OCI-LY7 (cell line): ENCODE data around the gene USP48. TPM values are rescaled to one million over a fixed set of nuclear protein-coding genes. Genes with fewer than 3 reads are reported as not detected.

ENCODE experiments used
- BruUV-seq: library from RNA; stranded (reverse); fragments of 400-500 nt; replicated peaks from 2 replicates; lab custom pipeline; 2021; lab: Mats Ljungman, UMichigan
- CTCF ChIA-PET: fragments of 300-600 bp; sonication (Branson Sonifier 250); formaldehyde crosslinking; loops from one replicate; lab custom pipeline; 2022; ENCODE audit warnings: antibody characterized with exemption; ENCODE audit not compliant: unreplicated experiment; lab: Charles Lee
- POLR2A ChIA-PET: fragments of 300-600 bp; sonication (Branson Sonifier 250); formaldehyde crosslinking; loops from one replicate; lab custom pipeline; 2022; ENCODE audit warnings: antibody characterized with exemption; lab: Charles Lee
- DNase-seq: peaks from one replicate; pipeline ENCODE4 v3.0.0-alpha.2; 2015; ENCODE audit warnings: low spot score
- H2AFZ ChIP-seq: fragments of 200-600 bp; sonication (generic), shearing (Covaris generic); 2 replicates; pipeline ENCODE4 v1.6.1; 2014; ENCODE audit warnings: mild to moderate bottlenecking, antibody characterized with exemption, low read length, moderate library complexity
- H3K27ac ChIP-seq: fragments of 200-600 bp; sonication (generic); 2 replicates; pipeline ENCODE4 v1.5.1; 2014; ENCODE audit warnings: mixed run types, low read depth, mild to moderate bottlenecking, moderate library complexity, low read length, inconsistent platforms; ENCODE audit not compliant: poor library complexity, severe bottlenecking
- H3K36me3 ChIP-seq: fragments of 200-600 bp; sonication (generic); 2 replicates; pipeline ENCODE4 v1.6.1; 2014; ENCODE audit warnings: mild to moderate bottlenecking, antibody characterized with exemption, low read length, moderate library complexity, mixed read lengths; ENCODE audit not compliant: insufficient read depth
- H3K4me1 ChIP-seq: fragments of 200-600 bp; sonication (generic); 2 replicates; pipeline ENCODE4 v1.5.1; 2014; ENCODE audit warnings: mild to moderate bottlenecking, low read length; ENCODE audit not compliant: insufficient read depth, poor library complexity, severe bottlenecking
- H3K4me2 ChIP-seq: fragments of 200-600 bp; sonication (generic); 2 replicates; pipeline ENCODE4 v1.6.1; 2014; ENCODE audit warnings: mild to moderate bottlenecking, low read length
- H3K4me3 ChIP-seq: fragments of 200-600 bp; sonication (generic); 2 replicates; pipeline ENCODE4 v1.5.1; 2014; ENCODE audit warnings: mild to moderate bottlenecking, low read depth, low read length; ENCODE audit not compliant: poor library complexity, severe bottlenecking
- H3K79me2 ChIP-seq: fragments of 200-600 bp; sonication (generic); 2 replicates; pipeline ENCODE4 v1.6.1; 2016; ENCODE audit warnings: low read depth, mild to moderate bottlenecking, low read length, moderate library complexity, mixed read lengths; ENCODE audit not compliant: insufficient read depth
- H3K9me2 ChIP-seq: fragments of 200-600 bp; sonication (generic); 2 replicates; pipeline ENCODE4 v1.6.1; 2016; ENCODE audit warnings: mild to moderate bottlenecking, low read length, mixed read lengths; ENCODE audit not compliant: insufficient read depth
- H3K9me3 ChIP-seq: fragments of 200-600 bp; sonication (generic); 2 replicates; pipeline ENCODE4 v1.6.1; 2014; ENCODE audit warnings: mild to moderate bottlenecking, mixed run types, low read length, mixed read lengths
- H4K20me1 ChIP-seq: fragments of 200-600 bp; sonication (generic); 2 replicates; pipeline ENCODE4 v1.6.1; 2014; ENCODE audit warnings: mild to moderate bottlenecking, antibody characterized with exemption, low read length, moderate library complexity, mixed read lengths; ENCODE audit not compliant: insufficient read depth
- CTCF ChIP-seq: fragments of 200-600 bp; sonication (generic); conservative IDR thresholded peaks from 2 replicates; pipeline ENCODE4 v1.5.1; 2014; ENCODE audit warnings: mild to moderate bottlenecking, antibody characterized with exemption, low read length, moderate library complexity, mixed read lengths
- EZH2phosphoT487 ChIP-seq: fragments of 200-600 bp; sonication (generic); IDR thresholded peaks from 2 replicates; pipeline ENCODE4 v1.6.1; 2018; ENCODE audit warnings: low read depth, borderline replicate concordance, mild to moderate bottlenecking, mixed run types, antibody characterized with exemption, low read length, moderate library complexity, mixed read lengths
- intact Hi-C: fragments of 100-400 bp; cut with micrococcal nuclease; formaldehyde crosslinking; loops from one replicate; pipeline ENCODE4 v1.10.0; 2022; ENCODE audit not compliant: unreplicated experiment
- total RNA-seq, 2 experiments: library from RNA; depleted of rRNA in 1 of 2; stranded (reverse); fragments of >200 nt in 1 of 2; shearing (Covaris generic) in 1 of 2; gene quantifications; 2 replicates each; pipeline ENCODE4 v1.2.3, GENCODE V29; 2014 to 2022

USP48 gene
- total RNA-seq, 2 experiments from 2014 or later = 45.0 to 98.3 TPM

- Histone ChIP-seq H3K79me2 (no peaks in the 10 kb centered on the region), H3K9me3 (no peaks in the 10 kb centered on the region), H3K36me3 (no peaks in the 10 kb centered on the region), H3K9me2 (no peaks in the 10 kb centered on the region), H3K4me1 (no peaks in the 10 kb centered on the region), H3K4me2 (no peak within 1 kb of the TSS; the same call in 1 of the 2 replicates), H3K4me3 (no peak within 1 kb of the TSS), H2AFZ (no peak within 1 kb of the TSS), H3K27ac (no peak within 1 kb of the TSS), H4K20me1 (no peaks in the 10 kb centered on the region)
- ChIA-PET POLR2A (no interaction called here), CTCF (no interaction called here)
- TF ChIP-seq EZH2phosphoT487 = no peak
- TF ChIP-seq CTCF = no peak
- no peak for DNase-seq
- intact Hi-C loops = no loop called here
- no TSS peak for BruUV-seq
Observed at GRCh38 chr1:21669258-21670058, 113.5 kb downstream of the USP48 start, which contains the start of gene RAP1GAP. Gene RAP1GAP, minus strand, starts transcription at chr1:21669357. Its CDS starts 49,325 bp downstream, at chr1:21620032.

GRCh38 chr1:21668951-21669257 is 114.0 kb downstream of the USP48 start:
- no peak for DNase-seq
- TF ChIP-seq EZH2phosphoT487 (no peak), CTCF (no peak)
- no peak overlapping the region for H3K27ac ChIP-seq
- H3K9me2 ChIP-seq = no peaks in the 10 kb centered on the region
- H2AFZ ChIP-seq = no peak overlapping the region
- no peaks in the 10 kb centered on the region for H4K20me1 ChIP-seq
- H3K36me3 ChIP-seq = no peaks in the 10 kb centered on the region
- intact Hi-C loops = no loop called here
- POLR2A ChIA-PET = no interaction called here
- no peak overlapping the region for H3K4me3 ChIP-seq
- no TSS peak for BruUV-seq
- no peaks in the 10 kb centered on the region for H3K4me1 ChIP-seq
- H3K79me2 ChIP-seq = no peaks in the 10 kb centered on the region
- CTCF ChIA-PET = no interaction called here
- no peak overlapping the region for H3K4me2 ChIP-seq
- H3K9me3 ChIP-seq = no peaks in the 10 kb centered on the region

- Histone ChIP-seq H3K27ac (no peak overlapping the region), H3K9me2 (no peaks in the 10 kb centered on the region), H3K4me3 (no peak overlapping the region), H3K36me3 (no peaks in the 10 kb centered on the region), H3K9me3 (no peaks in the 10 kb centered on the region), H3K4me1 (no peaks in the 10 kb centered on the region), H2AFZ (no peak overlapping the region), H3K79me2 (no peaks in the 10 kb centered on the region), H3K4me2 (no peak overlapping the region), H4K20me1 (no peaks in the 10 kb centered on the region)
- no TSS peak for BruUV-seq
- TF ChIP-seq EZH2phosphoT487 (no peak), CTCF (no peak)
- intact Hi-C loops = no loop called here
- no peak for DNase-seq
- ChIA-PET CTCF (no interaction called here), POLR2A (no interaction called here)
Observed at GRCh38 chr1:21668232-21668950, 114.6 kb downstream of the USP48 start.
